Right lobe of liver (tissue), 4 donors: Measurements from ENCODE around the gene ATP10A.

ENCODE experiments used
- POLR2A ChIP-seq: fragments of 450-650 bp; IDR thresholded peaks from one replicate; pipeline ENCODE4 v1.6.1; 2017; ENCODE audit warnings: antibody characterized with exemption, mild to moderate bottlenecking
- TF ChIP-seq, protein P1 (sequence below), 4 donors: fragments of 200-600 bp in 3 of 4; fragments of 450-650 bp in 1 of 4; IDR thresholded peaks; one replicate each; pipeline versions ENCODE4 v1.5.1 to v1.8.0; 2016 to 2022; ENCODE audit warnings: antibody characterized with exemption in 4 of 4, mild to moderate bottlenecking in 2 of 4
- donor health status: DM: no; HTN: no; CAD: no.
- donor health status: DM: no; HTN: no; CAD: no.
- donor health status: DM: no; HTN: yes; CAD: no.

DNA sequence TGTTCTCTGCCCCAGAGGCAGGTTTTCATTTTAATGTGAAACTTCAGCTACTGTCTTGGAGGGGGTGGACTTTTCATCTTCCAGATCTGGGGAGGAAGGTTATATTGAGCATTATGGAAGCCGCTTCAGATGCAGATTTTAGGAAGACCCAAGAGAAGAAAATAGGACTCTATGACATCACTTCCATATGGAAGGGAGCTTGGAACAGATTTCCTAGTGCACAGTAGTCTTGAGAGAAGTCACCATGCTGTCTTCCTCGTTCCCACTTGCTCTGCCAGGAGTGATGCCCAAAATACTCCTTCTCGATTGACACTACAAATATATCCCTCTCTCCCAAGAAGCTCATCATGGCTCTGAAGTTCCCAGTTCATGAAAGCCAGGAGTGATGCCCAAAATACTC, 197.2 kb downstream of the ATP10A start:
- TF ChIP-seq, protein P1, sequence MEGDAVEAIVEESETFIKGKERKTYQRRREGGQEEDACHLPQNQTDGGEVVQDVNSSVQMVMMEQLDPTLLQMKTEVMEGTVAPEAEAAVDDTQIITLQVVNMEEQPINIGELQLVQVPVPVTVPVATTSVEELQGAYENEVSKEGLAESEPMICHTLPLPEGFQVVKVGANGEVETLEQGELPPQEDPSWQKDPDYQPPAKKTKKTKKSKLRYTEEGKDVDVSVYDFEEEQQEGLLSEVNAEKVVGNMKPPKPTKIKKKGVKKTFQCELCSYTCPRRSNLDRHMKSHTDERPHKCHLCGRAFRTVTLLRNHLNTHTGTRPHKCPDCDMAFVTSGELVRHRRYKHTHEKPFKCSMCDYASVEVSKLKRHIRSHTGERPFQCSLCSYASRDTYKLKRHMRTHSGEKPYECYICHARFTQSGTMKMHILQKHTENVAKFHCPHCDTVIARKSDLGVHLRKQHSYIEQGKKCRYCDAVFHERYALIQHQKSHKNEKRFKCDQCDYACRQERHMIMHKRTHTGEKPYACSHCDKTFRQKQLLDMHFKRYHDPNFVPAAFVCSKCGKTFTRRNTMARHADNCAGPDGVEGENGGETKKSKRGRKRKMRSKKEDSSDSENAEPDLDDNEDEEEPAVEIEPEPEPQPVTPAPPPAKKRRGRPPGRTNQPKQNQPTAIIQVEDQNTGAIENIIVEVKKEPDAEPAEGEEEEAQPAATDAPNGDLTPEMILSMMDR (IDR thresholded peaks at IDR 0.05), result no peak
- TF ChIP-seq POLR2A, result no peak
